ENCODE data around the gene PPFIBP1. TPM values are rescaled to one million over a fixed set of nuclear protein-coding genes. Genes with fewer than 3 reads are reported as not detected.
"Not testable (repeated sequence)": the region's sequence is repeated elsewhere in the genome, so short reads cannot be mapped to it uniquely, and the experiment has no call there.

The PPFIBP1 gene
- total RNA-seq, 1 donor from 2014 or later: 117 TPM

DNA sequence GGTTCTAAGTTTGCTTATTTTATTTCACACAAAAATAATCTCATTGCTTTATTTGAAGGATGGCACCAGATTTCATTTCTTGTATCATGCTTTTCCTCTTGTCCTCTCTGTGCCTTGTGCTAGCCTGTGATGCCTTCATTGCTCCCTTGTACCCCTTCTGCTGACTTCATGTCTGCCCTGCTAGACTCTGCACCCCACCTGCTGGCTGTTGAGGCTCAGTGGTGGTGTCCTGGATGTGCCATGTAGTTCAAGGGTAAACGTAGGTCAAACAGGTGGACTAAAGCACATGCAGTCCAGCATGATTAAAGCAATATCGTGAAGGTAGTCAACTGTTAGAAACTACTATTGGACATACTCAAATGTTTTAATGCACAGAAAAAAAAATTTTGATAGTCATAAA lies 208.3 kb downstream of the PPFIBP1 start:
- intact Hi-C loops (cut with DNase I): loop anchor here (10.0 kb wide), 1 partner anchor 203 kb away; no protein-coding TSS in a partner anchor
- H3K4me1 ChIP-seq: no peaks in the 10 kb centered on the region

GRCh38 chr12:27733052-27733656 lies 209.1 kb downstream of the PPFIBP1 start:
- H3K4me1 ChIP-seq: no peaks in the 10 kb centered on the region
- TF ChIP-seq CTCF (IDR thresholded peaks at IDR 0.05): peak; percentile 73
- H3K36me3 ChIP-seq: peaks cover 76% of the 10 kb centered on the region
- H3K27ac ChIP-seq: no peak overlapping the region
- DNase-seq: no peak
- no peaks in the 10 kb centered on the region for H3K27me3 ChIP-seq (ENCODE audit: low read depth)
- peak; percentile 46 to 48 for ATAC-seq
- no peak overlapping the region for H3K4me3 ChIP-seq
- intact Hi-C loops (cut with DNase I): loop anchor here (10.0 kb wide), 1 partner anchor 202 kb away; no protein-coding TSS in a partner anchor
- no peaks in the 10 kb centered on the region for H3K9me3 ChIP-seq

More for the DNA sequence above, 208.3 kb downstream of the PPFIBP1 start:
- H3K36me3 ChIP-seq: peaks cover 76% of the 10 kb centered on the region
- DNase-seq: no peak
- no peak overlapping the region for H3K27ac ChIP-seq
- no peaks in the 10 kb centered on the region for H3K9me3 ChIP-seq
- TF ChIP-seq CTCF (IDR thresholded peaks at IDR 0.05): no peak
- H3K4me3 ChIP-seq: no peak overlapping the region
- no peak for ATAC-seq
- H3K27me3 ChIP-seq (ENCODE audit: low read depth): no peaks in the 10 kb centered on the region

DNA sequence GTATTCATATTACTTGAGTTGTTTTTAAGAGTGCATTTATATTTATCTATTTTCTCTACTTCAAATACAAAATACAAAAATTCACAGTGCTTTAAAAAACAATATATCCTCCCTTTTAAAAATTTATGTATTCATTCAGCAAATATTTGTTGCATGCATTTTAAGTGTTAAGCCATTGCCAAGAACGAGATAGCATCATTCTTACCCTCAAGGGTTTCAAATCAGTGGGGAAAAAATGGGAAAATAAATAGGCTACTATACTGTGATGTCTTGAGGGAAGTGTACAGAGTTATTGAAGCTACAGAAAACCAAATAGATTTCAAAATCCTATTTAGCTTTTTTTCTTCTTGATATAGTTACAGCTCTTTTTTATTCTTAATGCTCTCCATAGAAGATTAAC lies 209.8 kb downstream of the PPFIBP1 start:
- peaks cover 76% of the 10 kb centered on the region for H3K36me3 ChIP-seq
- intact Hi-C loops (cut with DNase I): loop anchor here (10.0 kb wide), 1 partner anchor 201 kb away; no protein-coding TSS in a partner anchor

DNA sequence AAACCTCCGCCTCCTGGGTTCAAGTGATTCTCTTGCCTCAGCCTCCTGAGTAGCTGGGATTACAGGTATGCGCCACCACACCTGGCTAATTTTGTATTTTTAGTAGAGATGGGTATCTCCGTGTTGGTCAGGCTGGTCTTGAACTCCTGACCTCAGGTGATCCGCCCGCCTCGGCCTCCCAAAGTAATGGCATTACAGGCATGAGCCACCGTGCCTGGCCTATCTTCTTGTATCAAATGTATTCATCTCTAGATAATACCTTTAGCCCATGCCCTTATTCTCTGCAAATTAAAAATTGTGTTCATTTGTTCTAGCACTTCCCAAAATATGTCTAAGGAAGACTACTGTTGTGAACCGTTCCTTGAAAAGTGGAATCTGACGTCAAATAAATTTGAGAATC lies 210.3 kb downstream of the PPFIBP1 start:
- ATAC-seq; H3K9me3 ChIP-seq; H3K27ac ChIP-seq; H3K27me3 ChIP-seq (ENCODE audit: low read depth); H3K4me1 ChIP-seq; H3K4me3 ChIP-seq; DNase-seq: not testable (repeated sequence)
- H3K36me3 ChIP-seq: peaks cover 71% of the 10 kb centered on the region
- intact Hi-C loops (cut with DNase I): loop anchor here (10.0 kb wide), 1 partner anchor 200 kb away; no protein-coding TSS in a partner anchor

More for the DNA sequence above, 209.8 kb downstream of the PPFIBP1 start:
- no peaks in the 10 kb centered on the region for H3K4me1 ChIP-seq
- DNase-seq: no peak
- ATAC-seq: no peak
- no peak overlapping the region for H3K27ac ChIP-seq
- no peaks in the 10 kb centered on the region for H3K9me3 ChIP-seq
- no peak overlapping the region for H3K4me3 ChIP-seq
- TF ChIP-seq CTCF (IDR thresholded peaks at IDR 0.05): no peak
- no peaks in the 10 kb centered on the region for H3K27me3 ChIP-seq (ENCODE audit: low read depth)

- DNase-seq (no peak), ATAC-seq (no peak)
- intact Hi-C loops (cut with DNase I): no loop called here
- H3K27ac ChIP-seq: no peak overlapping the region
- no peaks in the 10 kb centered on the region for H3K27me3 ChIP-seq (ENCODE audit: low read depth)
- H3K9me3 ChIP-seq: no peaks in the 10 kb centered on the region
- no peak overlapping the region for H3K4me3 ChIP-seq
- peaks cover 7% of the 10 kb centered on the region for H3K4me1 ChIP-seq
- peaks cover 46% of the 10 kb centered on the region for H3K36me3 ChIP-seq
- TF ChIP-seq CTCF (IDR thresholded peaks at IDR 0.05): no peak
Measured at GRCh38 chr12:27743601-27744000, 219.6 kb downstream of the PPFIBP1 start.

Other genes starting within 250 kb of the PPFIBP1 start
- gene BMAL2, start 191.4 kb upstream of the PPFIBP1 start, total RNA-seq: 2.6 TPM
- 0.47 TPM for gene SMCO2, start 77.5 kb upstream of the PPFIBP1 start, total RNA-seq
- 5.1 TPM for gene REP15, start 172.2 kb downstream of the PPFIBP1 start, total RNA-seq
- gene MRPS35, start 186.6 kb downstream of the PPFIBP1 start, total RNA-seq: 31.5 TPM

Data from lower lobe of right lung (tissue), 2 donors.